IPS-20b (cell line): ENCODE data around the gene GM2A.

Source experiments
- H3K27ac ChIP-seq: one replicate; pipeline ENCODE4 v1.5.1; 2013; ENCODE audit warnings: low read length
- H3K27me3 ChIP-seq: 2 replicates; pipeline ENCODE4 v1.6.1; 2013; ENCODE audit warnings: mild to moderate bottlenecking, low read length, inconsistent platforms; ENCODE audit not compliant: insufficient read depth
- H3K36me3 ChIP-seq: 2 replicates; pipeline ENCODE4 v1.6.1; 2013; ENCODE audit warnings: low read depth, mild to moderate bottlenecking, inconsistent platforms, low read length, moderate library complexity; ENCODE audit not compliant: insufficient read depth
- H3K4me1 ChIP-seq: 2 replicates; pipeline ENCODE4 v1.6.1; 2013; ENCODE audit warnings: mild to moderate bottlenecking, control low read depth, inconsistent platforms, low read length, moderate library complexity; ENCODE audit not compliant: insufficient read depth
- H3K4me3 ChIP-seq: 2 replicates; pipeline ENCODE4 v1.5.1; 2013; ENCODE audit warnings: mild to moderate bottlenecking, low read length, inconsistent platforms
- H3K9ac ChIP-seq: 2 replicates; pipeline ENCODE4 v1.6.1; 2013; ENCODE audit warnings: low read depth, mild to moderate bottlenecking, inconsistent platforms, low read length, moderate library complexity
- H3K9me3 ChIP-seq: 2 replicates; pipeline ENCODE4 v1.6.1; 2013; ENCODE audit warnings: mild to moderate bottlenecking, low read depth, low read length, inconsistent platforms; ENCODE audit not compliant: insufficient read depth

Gene GM2A

GRCh38 chr5:151219789-151220188, 33.2 kb upstream of the GM2A start:
- H3K9me3 ChIP-seq = no peaks in the 10 kb centered on the region
- H3K36me3 ChIP-seq = no peaks in the 10 kb centered on the region
- H3K27ac ChIP-seq = no peak overlapping the region
- H3K27me3 ChIP-seq = peaks cover 18% of the 10 kb centered on the region
- H3K9ac ChIP-seq = no peak overlapping the region
- H3K4me3 ChIP-seq = no peak overlapping the region
- H3K4me1 ChIP-seq = no peaks in the 10 kb centered on the region; the same call in 1 of the 2 replicates

- Histone ChIP-seq H3K36me3 (no peaks in the 10 kb centered on the region), H3K27me3 (peaks cover 18% of the 10 kb centered on the region), H3K9ac (no peak overlapping the region), H3K27ac (no peak overlapping the region), H3K9me3 (no peaks in the 10 kb centered on the region), H3K4me3 (no peak overlapping the region), H3K4me1 (peaks cover 8% of the 10 kb centered on the region; the same call in 1 of the 2 replicates)
Measured at GRCh38 chr5:151221574-151221973, 31.4 kb upstream of the GM2A start.

- Histone ChIP-seq H3K4me3 (no peak overlapping the region), H3K4me1 (peaks cover 8% of the 10 kb centered on the region; the same call in 1 of the 2 replicates), H3K9me3 (no peaks in the 10 kb centered on the region), H3K27me3 (peaks cover 18% of the 10 kb centered on the region), H3K27ac (no peak overlapping the region), H3K9ac (no peak overlapping the region), H3K36me3 (no peaks in the 10 kb centered on the region)
Measured at GRCh38 chr5:151222054-151222789, 30.8 kb upstream of the GM2A start.

GRCh38 chr5:151222790-151223446, 30.1 kb upstream of the GM2A start:
- Histone ChIP-seq H3K9ac (no peak overlapping the region), H3K9me3 (no peaks in the 10 kb centered on the region), H3K4me1 (peaks cover 8% of the 10 kb centered on the region; the same call in 1 of the 2 replicates), H3K36me3 (no peaks in the 10 kb centered on the region), H3K27ac (no peak overlapping the region), H3K4me3 (peak overlapping the region; percentile 73), H3K27me3 (peaks cover 18% of the 10 kb centered on the region)

- Histone ChIP-seq H3K4me1 (peaks cover 8% of the 10 kb centered on the region; the same call in 1 of the 2 replicates), H3K27ac (no peak within 1 kb of the TSS), H3K9me3 (no peaks in the 10 kb centered on the region), H3K4me3 (peak within 1 kb of the TSS; percentile 73), H3K27me3 (peaks cover 18% of the 10 kb centered on the region), H3K9ac (peak within 1 kb of the TSS; percentile 71; the same call in 1 of the 2 replicates), H3K36me3 (no peaks in the 10 kb centered on the region)
Measured at GRCh38 chr5:151223447-151224264, 29.3 kb upstream of the GM2A start, which contains the start of gene CCDC69. CCDC69 (minus strand) TSS chr5:151224092; CDS start chr5:151223970, 122 bp downstream.

GRCh38 chr5:151224372-151224771, 28.6 kb upstream of the GM2A start:
- Histone ChIP-seq H3K9me3 (no peaks in the 10 kb centered on the region), H3K36me3 (no peaks in the 10 kb centered on the region), H3K27ac (no peak overlapping the region), H3K27me3 (peaks cover 18% of the 10 kb centered on the region), H3K9ac (no peak overlapping the region), H3K4me1 (peaks cover 8% of the 10 kb centered on the region; the same call in 1 of the 2 replicates), H3K4me3 (peak overlapping the region; percentile 73)

GRCh38 chr5:151225071-151225470, 27.9 kb upstream of the GM2A start:
- Histone ChIP-seq H3K27ac (no peak overlapping the region), H3K4me1 (peaks cover 8% of the 10 kb centered on the region; the same call in 1 of the 2 replicates), H3K36me3 (no peaks in the 10 kb centered on the region), H3K27me3 (peaks cover 18% of the 10 kb centered on the region), H3K9ac (no peak overlapping the region), H3K9me3 (no peaks in the 10 kb centered on the region), H3K4me3 (no peak overlapping the region; the same call in 1 of the 2 replicates)

GRCh38 chr5:151225475-151225874, 27.5 kb upstream of the GM2A start:
- Histone ChIP-seq H3K27me3 (peaks cover 18% of the 10 kb centered on the region), H3K4me3 (no peak overlapping the region; the same call in 1 of the 2 replicates), H3K36me3 (no peaks in the 10 kb centered on the region), H3K9ac (no peak overlapping the region), H3K27ac (no peak overlapping the region), H3K9me3 (no peaks in the 10 kb centered on the region), H3K4me1 (peaks cover 8% of the 10 kb centered on the region; the same call in 1 of the 2 replicates)

GRCh38 chr5:151227918-151228447, 25.0 kb upstream of the GM2A start:
- H3K4me1 ChIP-seq = peaks cover 8% of the 10 kb centered on the region; the same call in 1 of the 2 replicates
- H3K4me3 ChIP-seq = no peak overlapping the region
- no peaks in the 10 kb centered on the region for H3K9me3 ChIP-seq
- no peaks in the 10 kb centered on the region for H3K36me3 ChIP-seq
- no peak overlapping the region for H3K9ac ChIP-seq
- peaks cover 6% of the 10 kb centered on the region for H3K27me3 ChIP-seq
- H3K27ac ChIP-seq = no peak overlapping the region

- Histone ChIP-seq H3K9me3 (no peaks in the 10 kb centered on the region), H3K27ac (no peak overlapping the region), H3K27me3 (no peaks in the 10 kb centered on the region), H3K4me3 (no peak overlapping the region), H3K36me3 (no peaks in the 10 kb centered on the region), H3K9ac (no peak overlapping the region), H3K4me1 (peaks cover 8% of the 10 kb centered on the region; the same call in 1 of the 2 replicates)
Measured at GRCh38 chr5:151228986-151229385, 24.0 kb upstream of the GM2A start.

- H3K9me3 ChIP-seq = no peaks in the 10 kb centered on the region
- no peak overlapping the region for H3K27ac ChIP-seq
- H3K4me1 ChIP-seq = peaks cover 7% of the 10 kb centered on the region; the same call in 1 of the 2 replicates
- no peaks in the 10 kb centered on the region for H3K27me3 ChIP-seq
- no peak overlapping the region for H3K9ac ChIP-seq
- no peaks in the 10 kb centered on the region for H3K36me3 ChIP-seq
- H3K4me3 ChIP-seq = no peak overlapping the region
Measured at GRCh38 chr5:151230048-151230680, 22.8 kb upstream of the GM2A start.
